H1 (cell line): ENCODE results near the gene MLEC. TPM values are rescaled to one million over a fixed set of nuclear protein-coding genes. Genes with fewer than 3 reads are reported as not detected.

ENCODE experiments used
- CTCF ChIA-PET: fragments of 300-600 bp; sonication (Branson Sonifier 250); formaldehyde crosslinking; loops from one replicate; lab custom pipeline; 2021; ENCODE audit not compliant: partially characterized antibody; lab: Charles Lee
- POLR2A ChIA-PET: fragments of 300-600 bp; sonication (Branson Sonifier 250); formaldehyde crosslinking; loops from one replicate; lab custom pipeline; 2021; ENCODE audit warnings: inconsistent platforms; ENCODE audit not compliant: partially characterized antibody; lab: Charles Lee
- DNase-seq, 2 experiments: peaks; one replicate each; pipeline versions ENCODE4 v3.0.0 to v3.0.0-alpha.2; 2010 to 2022; ENCODE audit warnings: low spot score in 2 of 2, low read depth in 1 of 2, mixed read lengths in 1 of 2
- FAIRE-seq: peaks from 2 replicates; lab custom pipeline; 2011; peaks lifted over from hg19 to GRCh38; lab: Jason Lieb, UNC
- H2AFZ ChIP-seq: 2 replicates; pipeline ENCODE4 v1.8.1; 2012; ENCODE audit warnings: low read length, inconsistent platforms
- H2AK5ac ChIP-seq: 2 replicates; pipeline ENCODE4 v1.6.1; 2013; ENCODE audit warnings: low read depth, low read length
- H2BK120ac ChIP-seq: replicated peaks from 2 replicates; pipeline ENCODE3; 2013; ENCODE audit warnings: low read depth, low read length, inconsistent platforms
- H2BK12ac ChIP-seq: 2 replicates; pipeline ENCODE4 v1.6.1; 2013; ENCODE audit warnings: low read depth, low read length
- H2BK15ac ChIP-seq: 2 replicates; pipeline ENCODE4 v1.6.1; 2013; ENCODE audit warnings: low read length
- H2BK20ac ChIP-seq: 2 replicates; pipeline ENCODE4 v1.6.1; 2013; ENCODE audit warnings: low read length
- H2BK5ac ChIP-seq: 2 replicates; pipeline ENCODE4 v1.6.1; 2013; ENCODE audit warnings: low read depth, low read length
- H3K14ac ChIP-seq: 2 replicates; pipeline ENCODE4 v1.6.1; 2013; ENCODE audit warnings: inconsistent platforms; ENCODE audit not compliant: insufficient read length
- H3K18ac ChIP-seq: 2 replicates; pipeline ENCODE4 v1.6.1; 2013; ENCODE audit warnings: low read length; ENCODE audit errors: extremely low read depth
- H3K23ac ChIP-seq: 2 replicates; pipeline ENCODE4 v1.6.1; 2013; ENCODE audit warnings: inconsistent platforms; ENCODE audit not compliant: insufficient read length
- H3K23me2 ChIP-seq: 2 replicates; pipeline ENCODE4 v1.6.1; 2013; ENCODE audit warnings: low read depth, low read length
- H3K27ac ChIP-seq: 2 replicates; pipeline ENCODE4 v1.6.1; 2011; ENCODE audit warnings: low read depth, low read length, inconsistent platforms
- H3K27me3 ChIP-seq, 4 experiments: replicated peaks in 1 of 4; 1 replicate in 1 of 4; 2 replicates in 3 of 4; pipeline versions ENCODE4 v1.6.1 to v1.8.1; 2011 to 2013; ENCODE audit warnings: low read length in 3 of 4, mild to moderate bottlenecking in 3 of 4, inconsistent platforms in 2 of 4, mixed read lengths in 2 of 4, moderate library complexity in 1 of 4; ENCODE audit not compliant: control insufficient read depth in 3 of 4, insufficient read depth in 3 of 4; ENCODE audit errors: extremely low read depth in 1 of 4
- H3K36me3 ChIP-seq, 4 experiments: 2 replicates each; pipeline versions ENCODE4 v1.6.1 to v1.8.1; 2011 to 2013; ENCODE audit warnings: mild to moderate bottlenecking in 4 of 4, low read length in 3 of 4, moderate library complexity in 2 of 4, control low read depth in 1 of 4, inconsistent platforms in 1 of 4; ENCODE audit not compliant: insufficient read depth in 4 of 4, control insufficient read depth in 2 of 4
- H3K4ac ChIP-seq: replicated peaks from 2 replicates; pipeline ENCODE3; 2013; ENCODE audit warnings: low read length, low read depth, mixed read lengths, inconsistent platforms; ENCODE audit not compliant: insufficient read length
- H3K4me1 ChIP-seq, 4 experiments: replicated peaks in 1 of 4; 1 replicate in 1 of 4; 2 replicates in 3 of 4; pipeline versions ENCODE4 v1.6.1 to v1.8.1; 2011 to 2013; ENCODE audit warnings: low read length in 3 of 4, inconsistent platforms in 2 of 4, mixed read lengths in 1 of 4; ENCODE audit not compliant: insufficient read depth in 4 of 4, control insufficient read depth in 3 of 4
- H3K4me2 ChIP-seq, 2 experiments: 2 replicates each; pipeline versions ENCODE4 v1.6.1 to v1.8.1; 2011 to 2013; ENCODE audit warnings: low read depth in 2 of 2, low read length in 2 of 2, control low read depth in 1 of 2, inconsistent platforms in 1 of 2, mild to moderate bottlenecking in 1 of 2; ENCODE audit not compliant: insufficient read depth in 1 of 2
- H3K4me3 ChIP-seq, 4 experiments: fragments of 200-600, 300-600 bp in 1 of 4; sonication (generic), shearing (Covaris generic), sonication (Bioruptor Twin) in 1 of 4; 2 replicates each; pipeline versions ENCODE4 v1.5.1 to v1.8.1; 2011 to 2016; ENCODE audit warnings: low read length in 4 of 4, low read depth in 3 of 4, control low read depth in 2 of 4, inconsistent platforms in 2 of 4, mild to moderate bottlenecking in 2 of 4, mixed read lengths in 1 of 4, moderate library complexity in 1 of 4; ENCODE audit not compliant: insufficient read depth in 2 of 4; ENCODE audit errors: extremely low read depth in 1 of 4
- H3K56ac ChIP-seq: replicated peaks from 2 replicates; pipeline ENCODE3; 2013; ENCODE audit warnings: low read depth, mild to moderate bottlenecking, mixed read lengths, low read length, inconsistent platforms; ENCODE audit not compliant: insufficient read length
- H3K79me1 ChIP-seq: 2 replicates; pipeline ENCODE4 v1.6.1; 2013; ENCODE audit warnings: low read depth, low read length, control low read depth
- H3K79me2 ChIP-seq, 2 experiments: 2 replicates each; pipeline versions ENCODE4 v1.6.1 to v1.8.1; 2012 to 2013; ENCODE audit warnings: low read length in 2 of 2, mild to moderate bottlenecking in 2 of 2, inconsistent platforms in 1 of 2; ENCODE audit not compliant: insufficient read depth in 2 of 2, control insufficient read depth in 1 of 2
- H3K9ac ChIP-seq, 4 experiments: replicated peaks in 1 of 4; 1 replicate in 1 of 4; 2 replicates in 3 of 4; pipeline versions ENCODE4 v1.6.1 to v1.8.1; 2011 to 2013; ENCODE audit warnings: low read depth in 3 of 4, low read length in 3 of 4, control low read depth in 2 of 4, mild to moderate bottlenecking in 2 of 4, moderate library complexity in 2 of 4, inconsistent platforms in 1 of 4; ENCODE audit errors: extremely low read depth in 1 of 4
- H3K9me3 ChIP-seq, 2 experiments: 2 replicates each; pipeline versions ENCODE4 v1.6.1 to v1.8.1; 2012 to 2013; ENCODE audit warnings: mild to moderate bottlenecking in 2 of 2, moderate library complexity in 2 of 2, control low read depth in 1 of 2, inconsistent platforms in 1 of 2, low read depth in 1 of 2, low read length in 1 of 2, mixed read lengths in 1 of 2; ENCODE audit not compliant: insufficient read depth in 2 of 2
- H4K20me1 ChIP-seq, 2 experiments: replicated peaks in 1 of 2; 2 replicates each; pipeline versions ENCODE3 to v1.8.1; 2011 to 2013; ENCODE audit warnings: inconsistent platforms in 2 of 2, low read length in 2 of 2, mild to moderate bottlenecking in 1 of 2; ENCODE audit not compliant: insufficient read depth in 2 of 2, control insufficient read depth in 1 of 2
- H4K5ac ChIP-seq: 2 replicates; pipeline ENCODE4 v1.6.1; 2013; ENCODE audit warnings: low read length, low read depth, mixed read lengths, inconsistent platforms; ENCODE audit not compliant: insufficient read length
- H4K8ac ChIP-seq: 2 replicates; pipeline ENCODE4 v1.8.0; 2013; ENCODE audit warnings: mild to moderate bottlenecking, moderate library complexity, low read length, inconsistent platforms; ENCODE audit not compliant: insufficient read depth; ENCODE audit errors: extremely low read depth
- H4K91ac ChIP-seq: replicated peaks from 2 replicates; pipeline ENCODE3; 2013; ENCODE audit warnings: low read length, mixed read lengths, inconsistent platforms; ENCODE audit not compliant: insufficient read length
- BACH1 ChIP-seq: IDR thresholded peaks from 2 replicates; pipeline ENCODE4 v1.6.1; 2012; ENCODE audit warnings: low read length, improper control_type of control experiment
- CTCF ChIP-seq, 3 experiments: IDR thresholded peaks; 1 replicate in 2 of 3; 2 replicates in 1 of 3; pipeline versions ENCODE4 v1.5.1 to v1.6.1; 2011; ENCODE audit warnings: low read length in 3 of 3, mild to moderate bottlenecking in 3 of 3, inconsistent platforms in 2 of 3, low read depth in 1 of 3, moderate library complexity in 1 of 3; ENCODE audit not compliant: insufficient read depth in 1 of 3; ENCODE audit errors: control extremely low read depth in 1 of 3
- HDAC2 ChIP-seq, 2 experiments: fragments of 300-600 bp in 1 of 2; sonication (generic) in 1 of 2; IDR thresholded peaks; 2 replicates each; pipeline ENCODE4 v1.6.1; 2011 to 2012; ENCODE audit warnings: low read depth in 2 of 2, low read length in 2 of 2, mild to moderate bottlenecking in 2 of 2, moderate library complexity in 2 of 2, borderline replicate concordance in 1 of 2, inconsistent platforms in 1 of 2
- MAX ChIP-seq: IDR thresholded peaks from 2 replicates; pipeline ENCODE4 v1.6.1; 2012; ENCODE audit warnings: inconsistent platforms
- NRF1 ChIP-seq: IDR thresholded peaks from 2 replicates; pipeline ENCODE4 v1.6.1; 2011; ENCODE audit warnings: mild to moderate bottlenecking, low read depth, low read length, improper control_type of control experiment
- POLR2A ChIP-seq, 2 experiments: IDR thresholded peaks; 1 replicate in 1 of 2; 2 replicates in 1 of 2; pipeline ENCODE4 v1.6.1; 2011; ENCODE audit warnings: low read depth in 2 of 2, low read length in 2 of 2, mild to moderate bottlenecking in 2 of 2; ENCODE audit errors: control extremely low read depth in 1 of 2
- RAD21 ChIP-seq, 2 experiments: IDR thresholded peaks in 1 of 2; conservative IDR thresholded peaks in 1 of 2; 2 replicates each; pipeline ENCODE4 v1.6.1; 2011; ENCODE audit warnings: low read depth in 2 of 2, low read length in 2 of 2, improper control_type of control experiment in 1 of 2, inconsistent platforms in 1 of 2, mild to moderate bottlenecking in 1 of 2, moderate library complexity in 1 of 2
- SAP30 ChIP-seq: fragments of 300-600 bp; sonication (generic); IDR thresholded peaks from 2 replicates; pipeline ENCODE4 v1.7.1; 2012; ENCODE audit warnings: low read length, moderate library complexity, mild to moderate bottlenecking, inconsistent platforms; ENCODE audit not compliant: insufficient read depth, insufficient replicate concordance
- SIX5 ChIP-seq: IDR thresholded peaks from 2 replicates; pipeline ENCODE4 v1.6.1; 2011; ENCODE audit warnings: mild to moderate bottlenecking, low read depth, low read length
- WGBS, 2 experiments: shearing (Covaris generic) in 1 of 2; methylation state at CpG; one replicate each; pipeline versions ENCODE4 v1.1.6 to v1.1.7; 2013 to 2015; ENCODE audit warnings: low lambda C conversion rate in 2 of 2, mixed read lengths in 2 of 2, inconsistent platforms in 1 of 2, low coverage in 1 of 2, missing lambda C conversion rate in 1 of 2; ENCODE audit not compliant: insufficient replicate concordance in 2 of 2, insufficient coverage in 1 of 2, insufficient read length in 1 of 2; ENCODE audit errors: extremely low coverage in 1 of 2, missing lambda C conversion rate in 1 of 2; 5-methylcytosine and 5-hydroxymethylcytosine counted together
- polyA plus RNA-seq, 7 experiments: library from polyadenylated mRNA; depleted of rRNA in 3 of 7; stranded (reverse) in 5 of 7; unstranded in 2 of 7; fragments of >200 nt in 5 of 7; fragments of 200-250 nt in 2 of 7; gene quantifications; 1 replicate in 5 of 7; 2 replicates in 1 of 7; 4 replicates in 1 of 7; pipeline versions ENCODE4 v1.2.1 to v1.2.3, GENCODE V29; 2011 to 2013; ENCODE audit warnings: missing spikeins in 2 of 7, mixed read lengths in 2 of 7
- total RNA-seq: library from RNA; stranded (reverse); fragmentation: NEBNext Ultra II Directional; extraction: Animal tissue kit (Norgen Biotek cat#: 25700); gene quantifications from 2 replicates; pipeline ENCODE4 v1.2.1, GENCODE V29; 2021

MLEC gene
- total and polyA plus RNA-seq, 2 of the 8 experiments (the other 6 are each of a cell fraction or from before 2014, with no cell fraction given), result 37.1 to 260 TPM

- POLR2A ChIA-PET, result interaction anchor here (1.0 to 6.6 kb wide), 4 partner anchors 7 to 207 kb away, joined by 4 to 42 read pairs (median 7); partner anchors contain the start of genes DYNLL1 and UNC119B
- H3K27ac ChIP-seq, result no peak overlapping the region
- FAIRE-seq, result no peak
- TF ChIP-seq MAX (no peak), POLR2A (IDR thresholded peaks at IDR 0.05; ENCODE audit: control extremely low read depth in 1 of 2, low read depth in 2 of 2, low read length in 2 of 2) (no peak), NRF1 (no peak), SAP30 (no peak), CTCF (IDR thresholded peaks at IDR 0.05; ENCODE audit: control extremely low read depth in 1 of 3, insufficient read depth in 1 of 3, low read depth in 1 of 3, low read length in 3 of 3) (no peak), RAD21 (IDR thresholded peaks at IDR 0.05 in 1 of 2, conservative IDR thresholded peaks at IDR 0.05 in 1 of 2; ENCODE audit: low read depth in 2 of 2, low read length in 2 of 2) (no peak), BACH1 (no peak), HDAC2 (IDR thresholded peaks at IDR 0.05; ENCODE audit: borderline replicate concordance in 1 of 2, low read depth in 2 of 2, low read length in 2 of 2) (no peak), SIX5 (no peak)
These were observed 16.5 kb downstream of the MLEC start for GRCh38 chr12:120703311-120703942.

More at GRCh38 chr12:120703311-120703942, 16.5 kb downstream of the MLEC start:
- Histone ChIP-seq H3K23me2 (no peaks in the 10 kb centered on the region), H2BK15ac (no peak overlapping the region), H4K5ac (no peak overlapping the region), H3K9me3 (no peaks in the 10 kb centered on the region), H3K56ac (no peak overlapping the region), H3K4me3 (no peak overlapping the region), H4K91ac (no peak overlapping the region), H3K9ac (no peak overlapping the region), H3K14ac (no peak overlapping the region), H2BK20ac (no peak overlapping the region), H2BK12ac (no peak overlapping the region), H3K79me2 (no peaks in the 10 kb centered on the region), H3K4ac (no peak overlapping the region), H4K20me1 (no peaks in the 10 kb centered on the region), H2BK120ac (no peak overlapping the region), H2AFZ (no peak overlapping the region), H2BK5ac (peak overlapping the region; percentile 68; the same call in 1 of the 2 replicates), H3K27me3 (no peaks in the 10 kb centered on the region), H3K36me3 (peaks cover 13 to 48% (median 25%) of the 10 kb centered on the region in 4 experiments), H3K4me2 (no peak overlapping the region), H3K18ac (no peak overlapping the region), H3K79me1 (peaks cover 3% of the 10 kb centered on the region; the same call in 1 of the 2 replicates), H3K4me1 (no peaks in the 10 kb centered on the region), H2AK5ac (no peak overlapping the region), H3K23ac (no peak overlapping the region), H4K8ac (no peak overlapping the region)
- WGBS, 2 experiments, result 93% methylated on average over 11 of the region's 11 CpGs; no CpG with 5 or more reads in 1 of the 2 experiments
- CTCF ChIA-PET, result interaction anchor here (0.6 to 3.4 kb wide), 7 partner anchors 11 to 268 kb away, joined by 3 to 13 read pairs (median 5); no protein-coding TSS in a partner anchor
- DNase-seq, result no peak
